Astrocyte of the hippocampus (primary cell): ENCODE data around the gene NENF.

Experiments used
- DNase-seq: peaks from one replicate; pipeline ENCODE4 v3.0.0; 2011; ENCODE audit warnings: low read depth, low spot score

The NENF gene

GRCh38 chr1:212431644-212432043 lies 1.1 kb upstream of the NENF start:
- DNase-seq, result no peak

DNA sequence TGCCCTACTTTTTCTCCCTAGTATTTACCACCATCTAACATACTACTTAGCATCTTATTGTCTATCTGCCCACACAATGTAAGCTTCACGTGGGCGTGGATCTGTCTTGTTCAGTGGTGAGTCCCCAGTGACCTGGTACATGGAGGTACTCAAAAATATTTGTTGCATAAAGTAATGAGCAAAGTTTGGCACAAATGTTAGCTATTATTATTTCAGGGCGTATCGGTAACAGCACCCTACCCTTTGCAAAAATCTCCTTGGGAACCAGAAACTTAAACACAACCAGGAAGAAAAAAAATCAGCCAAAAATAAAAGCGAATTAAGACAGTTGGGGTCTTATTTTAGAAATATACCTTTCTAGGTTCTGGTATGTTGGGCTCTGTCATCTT lies 454 bp upstream of the NENF start:
- no peak for DNase-seq

- no peak for DNase-seq
Observed at GRCh38 chr1:212433577-212434462, 1.1 kb downstream of the NENF start.

DNA sequence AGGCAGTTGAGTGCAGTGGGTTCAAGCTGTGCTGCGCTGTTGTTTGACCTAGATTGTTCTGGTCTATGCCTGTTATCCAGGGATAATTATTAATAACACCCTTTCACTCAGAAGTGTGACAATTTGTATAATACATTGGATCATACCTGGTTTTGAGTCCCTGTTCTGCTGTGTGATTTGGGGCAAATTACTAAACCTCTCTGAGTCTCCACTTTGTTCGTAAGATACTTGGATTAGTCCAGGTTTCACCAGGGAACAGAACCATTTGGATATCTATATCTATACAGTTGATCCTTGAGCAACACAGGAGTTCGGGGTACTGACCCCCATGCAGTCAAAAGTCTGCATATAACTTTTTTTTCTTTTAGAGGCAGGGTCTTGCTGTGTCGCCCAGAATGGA lies 2.3 kb downstream of the NENF start:
- no peak for DNase-seq

DNA sequence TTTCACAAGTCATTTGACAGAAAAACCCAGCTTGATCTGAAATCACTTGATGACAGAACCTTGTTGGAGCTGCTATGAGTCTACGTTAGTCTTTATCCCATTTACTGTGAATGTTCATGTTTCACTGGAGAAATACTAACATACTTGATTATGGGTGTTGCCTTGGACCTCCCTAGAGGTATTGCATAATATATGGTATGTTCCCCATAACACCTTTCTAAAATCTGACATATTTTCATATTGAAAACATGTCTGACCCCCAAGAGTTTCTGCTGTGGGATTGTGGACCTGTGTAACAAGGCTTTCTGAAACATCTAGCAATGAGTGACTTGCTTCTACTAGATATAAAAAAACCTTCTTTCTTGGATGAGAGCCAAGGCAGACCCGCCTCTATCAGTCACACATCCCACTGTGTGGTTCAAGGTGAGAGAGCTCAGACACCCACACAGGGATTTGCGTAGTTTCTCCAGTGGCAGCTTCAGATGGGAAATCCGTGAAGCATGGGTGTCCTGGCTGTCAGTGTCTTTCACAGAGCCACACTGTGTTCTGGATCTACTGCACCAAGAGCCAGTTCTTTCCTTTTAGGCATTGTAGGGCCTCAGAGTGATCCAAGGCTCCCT lies 4.6 kb downstream of the NENF start:
- no peak for DNase-seq

GRCh38 chr1:212438831-212439237 lies 6.1 kb downstream of the NENF start:
- no peak for DNase-seq

DNA sequence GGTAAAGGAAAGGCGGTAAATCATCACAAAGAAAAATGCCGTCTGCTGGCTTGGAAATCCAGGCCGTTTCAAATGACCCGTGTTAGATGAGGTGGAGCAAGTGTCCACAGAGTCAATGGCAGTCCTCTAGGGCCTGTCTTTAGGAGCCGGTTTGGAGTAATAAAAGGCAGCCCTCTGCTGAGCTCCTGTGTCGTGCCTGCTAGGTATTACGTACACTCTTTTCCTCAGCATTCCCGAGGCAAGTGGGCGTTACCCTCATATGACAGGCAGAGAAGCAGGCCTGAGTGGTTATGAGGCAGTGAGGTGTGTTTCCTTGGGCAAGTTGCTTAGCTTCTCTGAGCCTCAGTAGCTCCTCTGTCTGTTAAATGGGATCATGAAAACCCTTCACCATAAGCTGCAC lies 7.7 kb downstream of the NENF start:
- no peak for DNase-seq

DNA sequence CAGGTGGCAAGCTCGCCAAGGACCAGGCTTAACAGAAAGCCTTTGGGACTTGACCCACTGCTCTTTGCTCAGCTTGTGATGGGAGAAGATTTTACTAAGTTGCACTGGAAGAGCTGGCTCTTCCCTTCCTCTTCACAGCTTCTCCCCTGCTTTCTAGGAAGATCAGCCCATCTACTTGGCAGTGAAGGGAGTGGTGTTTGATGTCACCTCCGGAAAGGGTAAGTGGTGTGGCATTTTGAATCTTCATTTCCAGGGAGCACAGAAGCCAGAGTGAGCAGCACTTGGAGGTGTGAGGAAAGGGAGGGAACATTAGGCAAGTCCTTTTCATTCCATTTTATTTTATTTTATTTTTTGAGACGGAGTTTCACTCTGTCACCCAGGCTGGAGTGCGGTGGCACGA lies 9.7 kb downstream of the NENF start:
- no peak for DNase-seq

GRCh38 chr1:212446333-212446732 lies 13.6 kb downstream of the NENF start:
- no peak for DNase-seq

DNA sequence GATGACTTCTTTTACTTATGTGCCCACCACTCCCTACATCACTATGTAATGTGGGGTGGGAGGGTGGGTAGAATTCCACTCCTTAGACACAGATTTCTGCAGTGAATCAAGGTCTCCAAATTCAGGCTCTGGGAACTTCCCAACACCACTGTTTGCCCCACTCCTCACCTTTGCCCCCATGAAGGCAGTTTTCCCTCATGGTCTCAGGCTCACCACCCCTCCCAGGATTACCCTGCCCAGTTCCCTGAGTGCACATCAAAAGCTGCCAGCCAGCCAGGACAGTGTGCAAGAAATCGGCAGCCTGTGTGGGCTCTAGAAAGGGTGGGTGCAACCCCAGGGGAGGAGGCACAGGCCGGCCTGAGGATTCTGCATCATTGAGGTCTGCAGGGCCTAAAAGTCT lies 14.8 kb downstream of the NENF start:
- DNase-seq, result no peak

DNA sequence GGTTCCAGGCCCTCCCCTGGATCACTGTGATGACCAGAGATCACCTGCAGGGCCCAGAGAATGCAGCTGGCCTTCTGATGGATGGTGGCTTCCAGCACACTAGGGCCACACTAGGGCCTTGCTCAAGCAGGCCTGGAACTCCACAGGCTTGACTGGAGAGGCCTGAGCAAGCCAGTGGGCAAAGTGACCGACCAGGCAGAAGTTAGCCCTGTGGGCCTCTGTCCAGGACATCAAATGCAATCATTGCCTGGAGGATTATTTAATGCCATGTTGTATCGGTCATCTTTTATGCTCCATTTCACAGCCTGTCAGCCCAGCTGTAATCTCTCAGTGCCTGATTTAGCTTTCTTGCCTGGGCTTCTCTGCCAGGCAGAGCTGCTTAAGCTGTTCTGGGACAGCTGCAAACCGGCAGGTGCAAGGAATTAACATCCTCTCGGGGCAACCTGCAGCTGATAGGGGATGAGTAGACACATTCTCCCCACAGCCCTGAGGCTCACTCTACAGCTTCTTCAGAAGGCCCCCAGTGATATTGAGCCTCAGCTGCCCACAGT lies 17.7 kb downstream of the NENF start:
- DNase-seq, result no peak

- DNase-seq, result no peak
Observed at GRCh38 chr1:212451416-212452322, 18.9 kb downstream of the NENF start.

- peak; percentile 87 for DNase-seq
Observed at GRCh38 chr1:212452323-212453155, 19.8 kb downstream of the NENF start.

- no peak for DNase-seq
Observed at GRCh38 chr1:212453156-212453857, 20.6 kb downstream of the NENF start.

DNA sequence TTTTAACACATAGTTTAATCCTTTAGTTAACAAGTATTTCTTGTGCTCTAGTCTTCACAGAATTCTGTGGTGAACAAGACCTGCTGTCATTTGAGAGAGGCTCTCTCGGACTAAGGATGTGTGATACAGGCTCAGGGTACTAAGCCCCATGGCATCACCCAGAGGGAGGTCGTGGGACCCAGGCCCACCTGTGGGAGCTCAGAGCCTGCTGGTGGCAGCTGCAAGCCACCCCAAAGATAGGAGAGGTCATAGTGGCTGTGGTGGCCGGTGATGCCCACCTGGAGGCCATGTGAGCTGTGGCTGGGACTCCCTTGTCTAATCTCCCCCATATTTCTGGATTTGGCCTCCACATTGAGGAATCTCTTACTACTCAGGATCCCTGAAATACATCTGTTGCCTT lies 22.0 kb downstream of the NENF start:
- DNase-seq, result no peak

GRCh38 chr1:212455401-212455800 lies 22.7 kb downstream of the NENF start:
- no peak for DNase-seq

DNA sequence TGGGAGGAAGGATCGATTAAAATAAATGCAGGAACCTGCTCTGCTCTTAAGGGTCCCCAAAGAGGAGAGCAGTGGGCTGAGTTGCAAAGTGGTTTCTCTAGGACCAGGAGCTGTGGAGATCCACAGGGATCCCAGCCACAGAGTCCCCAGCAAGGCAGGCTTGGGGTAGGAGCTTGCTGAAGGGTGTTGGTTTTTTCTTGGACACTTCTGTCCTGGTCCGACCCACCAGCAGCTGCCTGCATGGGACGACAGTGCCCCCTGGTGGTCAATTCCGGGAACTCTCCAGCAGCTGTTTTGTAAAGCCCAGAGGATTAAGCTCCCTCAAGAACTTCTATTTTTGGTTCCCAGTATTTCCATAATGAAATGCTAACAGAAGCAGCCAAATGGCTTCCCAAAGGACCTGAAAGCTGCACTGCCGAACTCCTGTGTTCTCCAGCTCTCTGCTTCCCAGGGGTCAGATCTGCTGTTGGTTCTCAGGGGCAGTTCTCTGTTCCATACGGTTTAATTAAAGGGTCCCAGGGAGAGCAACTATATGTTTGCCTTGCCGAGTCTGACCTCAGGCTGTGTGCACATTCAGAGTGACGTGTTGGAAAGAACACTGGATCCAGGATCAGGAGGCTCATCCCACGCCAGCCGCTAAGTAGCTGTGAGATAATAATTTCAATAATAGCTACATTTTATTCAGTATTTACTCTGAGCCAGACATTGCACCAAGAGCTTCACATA lies 23.2 kb downstream of the NENF start:
- peak; percentile 92 for DNase-seq

DNA sequence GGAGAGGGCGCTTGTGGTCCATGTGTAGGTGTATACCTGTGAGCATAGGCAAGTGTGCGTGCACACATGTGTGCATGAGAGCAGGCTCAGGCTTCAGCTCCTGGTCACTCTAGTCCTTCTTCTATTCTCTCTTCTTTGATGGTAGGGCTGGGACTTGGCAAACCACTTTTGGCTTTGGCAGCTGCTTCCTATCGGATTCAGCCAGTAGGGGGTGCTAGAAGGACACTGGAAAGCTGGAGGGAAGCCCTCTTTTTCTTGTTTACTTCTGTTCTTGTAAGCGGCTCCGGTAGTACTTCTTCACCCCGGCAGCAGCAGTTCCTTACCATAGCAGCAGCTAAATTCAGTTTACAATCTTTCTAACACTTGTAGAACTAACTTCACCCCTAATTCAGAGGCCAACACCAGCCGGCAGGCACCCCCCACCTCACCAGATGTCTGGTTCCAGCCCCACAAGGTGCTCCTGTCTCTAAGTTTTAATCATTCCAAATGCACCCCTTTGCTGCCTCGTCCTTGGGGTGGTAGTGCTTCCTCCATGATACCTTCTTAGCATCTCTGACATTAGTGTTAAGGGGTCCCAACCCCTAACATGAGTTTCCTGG lies 25.1 kb downstream of the NENF start:
- DNase-seq, result peak; percentile 52

- no peak for DNase-seq
Observed at GRCh38 chr1:212458817-212459216, 26.1 kb downstream of the NENF start.
